Measurements from ENCODE around the gene ST6GALNAC3.

Gene ST6GALNAC3

DNA sequence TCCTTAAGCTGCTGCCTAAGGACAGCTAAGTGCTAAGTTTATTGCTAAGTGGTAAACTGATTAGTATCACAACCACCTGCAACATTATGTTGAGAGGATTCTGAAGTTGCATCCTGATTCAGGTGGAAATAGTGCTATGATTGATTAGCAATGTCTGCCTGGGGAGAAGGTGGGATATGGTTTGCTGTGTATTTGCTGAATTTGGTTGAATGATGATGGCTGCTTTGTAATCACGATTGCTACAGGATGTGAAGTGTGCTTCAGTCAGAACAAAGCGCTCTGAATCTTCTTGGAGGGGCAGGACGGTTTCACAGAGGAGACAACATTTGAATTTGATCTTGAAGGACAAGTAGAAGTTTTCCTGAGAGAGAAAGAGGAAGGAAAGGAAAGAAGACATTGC lies 226.0 kb downstream of the ST6GALNAC3 start:
- no peak for DNase-seq (ENCODE audit: extremely low spot score)
- ChIA-PET CTCF (interaction anchor here (0.7 kb wide), 1 partner anchor 392 kb away, joined by 4 read pairs; no protein-coding TSS in a partner anchor), POLR2A (no interaction called here)
- TF ChIP-seq ELF4 (IDR thresholded peaks at IDR 0.05) (no peak), HDGF (IDR thresholded peaks at IDR 0.05; ENCODE audit: borderline replicate concordance) (no peak), CTBP1 (IDR thresholded peaks at IDR 0.05; ENCODE audit: borderline replicate concordance) (no peak), BHLHE40 (IDR thresholded peaks at IDR 0.05; ENCODE audit: borderline replicate concordance) (no peak), NFRKB (IDR thresholded peaks at IDR 0.05) (no peak), ARNT (IDR thresholded peaks at IDR 0.05) (no peak), SP1 (IDR thresholded peaks at IDR 0.05) (no peak), SUZ12 (IDR thresholded peaks at IDR 0.05) (no peak), FOXM1 (IDR thresholded peaks at IDR 0.05; ENCODE audit: borderline replicate concordance) (no peak)

DNA sequence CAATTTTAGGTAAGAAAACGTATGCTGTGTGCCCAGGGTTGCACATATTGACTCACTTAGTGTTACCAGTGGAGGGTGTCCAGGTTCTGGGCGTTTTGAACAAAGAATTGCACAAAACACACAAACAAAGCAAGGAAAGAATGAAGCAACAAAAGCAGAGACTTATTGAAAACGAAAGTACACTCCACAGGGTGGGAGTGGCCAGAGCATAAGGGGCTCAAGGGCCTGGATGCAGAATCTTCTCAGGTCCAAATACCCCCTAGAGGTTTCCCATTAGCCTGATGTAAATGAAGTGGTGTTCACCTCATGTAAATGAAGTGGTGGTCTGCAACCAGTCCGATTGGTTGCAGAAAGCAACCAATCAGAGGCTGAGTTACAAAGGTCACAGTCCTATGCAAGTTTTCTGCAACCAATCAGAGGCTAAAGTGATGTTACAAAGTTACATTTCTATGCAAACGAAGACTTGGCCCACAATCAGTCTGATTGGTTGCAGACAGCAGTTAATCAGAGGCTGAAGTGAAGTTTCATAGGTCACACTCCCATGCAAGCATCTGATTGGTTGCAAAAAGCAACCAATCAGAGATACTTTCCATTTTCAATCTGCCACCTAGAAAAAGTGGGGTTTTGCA lies 228.3 kb downstream of the ST6GALNAC3 start:
- ChIA-PET POLR2A (no interaction called here), CTCF (no interaction called here)
- DNase-seq (ENCODE audit: extremely low spot score): no peak
- TF ChIP-seq, protein P1, sequence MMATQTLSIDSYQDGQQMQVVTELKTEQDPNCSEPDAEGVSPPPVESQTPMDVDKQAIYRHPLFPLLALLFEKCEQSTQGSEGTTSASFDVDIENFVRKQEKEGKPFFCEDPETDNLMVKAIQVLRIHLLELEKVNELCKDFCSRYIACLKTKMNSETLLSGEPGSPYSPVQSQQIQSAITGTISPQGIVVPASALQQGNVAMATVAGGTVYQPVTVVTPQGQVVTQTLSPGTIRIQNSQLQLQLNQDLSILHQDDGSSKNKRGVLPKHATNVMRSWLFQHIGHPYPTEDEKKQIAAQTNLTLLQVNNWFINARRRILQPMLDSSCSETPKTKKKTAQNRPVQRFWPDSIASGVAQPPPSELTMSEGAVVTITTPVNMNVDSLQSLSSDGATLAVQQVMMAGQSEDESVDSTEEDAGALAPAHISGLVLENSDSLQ (IDR thresholded peaks at IDR 0.05): 0 out of 2 replicates have a peak, but pooled peaks have one; percentile 46
- no peak for TF ChIP-seq FOXK2 (IDR thresholded peaks at IDR 0.05)

DNA sequence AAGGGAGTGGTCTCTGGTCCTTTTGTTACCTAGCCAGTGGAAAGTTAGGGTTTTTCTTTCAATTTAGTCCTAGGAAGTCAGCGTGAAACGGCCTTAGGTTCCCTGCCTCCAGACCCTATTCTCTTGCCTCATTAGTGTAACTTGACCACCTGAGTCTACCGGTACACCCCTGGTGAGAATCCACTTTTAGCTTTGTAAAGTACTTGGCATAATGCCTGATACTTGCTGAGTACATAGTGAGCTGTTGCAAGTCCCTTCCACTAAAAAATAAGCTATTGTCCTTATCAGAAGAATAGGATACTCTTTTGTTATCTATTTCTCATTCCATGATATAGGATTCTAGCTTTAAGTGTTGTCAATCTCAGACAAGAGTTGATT lies 228.8 kb downstream of the ST6GALNAC3 start:
- DNase-seq (ENCODE audit: extremely low spot score): no peak
- ChIA-PET POLR2A (no interaction called here), CTCF (no interaction called here)
- no peak for TF ChIP-seq LEF1 (IDR thresholded peaks at IDR 0.05; ENCODE audit: borderline replicate concordance)
- TF ChIP-seq, protein P1 (IDR thresholded peaks at IDR 0.05): no peak
- TF ChIP-seq L3MBTL2 (conservative IDR thresholded peaks at IDR 0.05): no peak
- no peak for TF ChIP-seq ELF4 (IDR thresholded peaks at IDR 0.05)
- no peak for TF ChIP-seq SP1 (IDR thresholded peaks at IDR 0.05)
- TF ChIP-seq BHLHE40 (IDR thresholded peaks at IDR 0.05; ENCODE audit: borderline replicate concordance): no peak
- TF ChIP-seq HDGF (IDR thresholded peaks at IDR 0.05; ENCODE audit: borderline replicate concordance): no peak
- TF ChIP-seq FOXA1 (IDR thresholded peaks at IDR 0.05): no peak
- TF ChIP-seq CTBP1 (IDR thresholded peaks at IDR 0.05; ENCODE audit: borderline replicate concordance): no peak
- no peak for TF ChIP-seq SUZ12 (IDR thresholded peaks at IDR 0.05)
- no peak for TF ChIP-seq NFRKB (IDR thresholded peaks at IDR 0.05)
- TF ChIP-seq ZNF384 (IDR thresholded peaks at IDR 0.05): no peak
- TF ChIP-seq ARNT (IDR thresholded peaks at IDR 0.05): no peak
- TF ChIP-seq FOXM1 (IDR thresholded peaks at IDR 0.05; ENCODE audit: borderline replicate concordance): no peak
- no peak for TF ChIP-seq FOXK2 (IDR thresholded peaks at IDR 0.05)
- no peak for TF ChIP-seq TARDBP (IDR thresholded peaks at IDR 0.05)

DNA sequence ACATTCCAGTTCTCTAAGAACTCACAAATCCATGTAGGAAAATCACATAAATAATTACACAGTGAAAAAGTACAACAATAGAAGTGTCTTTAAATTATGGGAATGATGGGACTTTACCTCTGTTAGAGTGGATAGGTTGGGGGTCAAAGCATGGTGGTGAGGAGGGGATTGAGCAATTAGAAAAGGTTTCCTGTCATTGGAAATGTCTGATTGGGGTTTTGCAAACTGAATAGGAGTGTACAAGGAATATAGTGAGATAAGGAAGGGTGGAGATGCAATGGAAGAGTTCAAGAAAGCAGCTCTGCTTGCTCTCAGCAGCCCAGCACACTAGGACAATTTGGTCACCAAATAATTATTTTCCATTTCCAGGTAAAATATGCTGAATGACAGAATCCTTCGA lies 238.8 kb downstream of the ST6GALNAC3 start:
- no peak for DNase-seq (ENCODE audit: extremely low spot score)
- CTCF ChIA-PET: no interaction called here
- POLR2A ChIA-PET: no interaction called here
- TF ChIP-seq HDGF (IDR thresholded peaks at IDR 0.05; ENCODE audit: borderline replicate concordance) (no peak), SUZ12 (IDR thresholded peaks at IDR 0.05) (no peak), ZNF384 (IDR thresholded peaks at IDR 0.05) (no peak), FOXA1 (IDR thresholded peaks at IDR 0.05) (no peak), SP1 (IDR thresholded peaks at IDR 0.05) (no peak), FOXM1 (IDR thresholded peaks at IDR 0.05; ENCODE audit: borderline replicate concordance) (no peak), L3MBTL2 (conservative IDR thresholded peaks at IDR 0.05) (no peak), TARDBP (IDR thresholded peaks at IDR 0.05) (no peak), CTBP1 (IDR thresholded peaks at IDR 0.05; ENCODE audit: borderline replicate concordance) (no peak), FOXK2 (IDR thresholded peaks at IDR 0.05) (no peak), ARNT (IDR thresholded peaks at IDR 0.05) (no peak), ELF4 (IDR thresholded peaks at IDR 0.05) (no peak), NFRKB (IDR thresholded peaks at IDR 0.05) (no peak), BHLHE40 (IDR thresholded peaks at IDR 0.05; ENCODE audit: borderline replicate concordance) (no peak), LEF1 (IDR thresholded peaks at IDR 0.05; ENCODE audit: borderline replicate concordance) (no peak)
- TF ChIP-seq, protein P1 (IDR thresholded peaks at IDR 0.05): no peak

DNA sequence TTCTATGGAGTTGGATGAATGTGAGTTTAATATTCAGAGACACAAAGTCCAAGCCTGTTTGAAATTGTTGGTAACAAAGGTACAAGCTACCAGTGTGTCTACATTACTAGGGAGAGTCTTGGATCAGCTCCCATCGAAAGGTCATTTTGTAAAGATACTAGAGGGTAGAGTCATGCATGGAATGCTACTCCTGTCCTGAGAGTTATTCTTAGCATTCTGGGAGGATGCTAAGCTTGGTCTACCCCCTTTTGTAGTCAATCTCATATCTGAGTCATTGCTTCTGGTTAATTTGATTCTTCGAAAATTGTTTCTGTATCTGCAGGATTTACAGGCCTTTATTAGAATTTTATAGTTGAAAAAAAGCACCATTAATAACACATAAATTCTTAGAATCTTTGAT lies 240.2 kb downstream of the ST6GALNAC3 start:
- no peak for TF ChIP-seq FOXM1 (IDR thresholded peaks at IDR 0.05; ENCODE audit: borderline replicate concordance)
- TF ChIP-seq L3MBTL2 (conservative IDR thresholded peaks at IDR 0.05): no peak
- no peak for TF ChIP-seq FOXK2 (IDR thresholded peaks at IDR 0.05)
- no peak for TF ChIP-seq NFRKB (IDR thresholded peaks at IDR 0.05)
- TF ChIP-seq ZNF384 (IDR thresholded peaks at IDR 0.05): no peak
- TF ChIP-seq LEF1 (IDR thresholded peaks at IDR 0.05; ENCODE audit: borderline replicate concordance): no peak
- no peak for TF ChIP-seq CTBP1 (IDR thresholded peaks at IDR 0.05; ENCODE audit: borderline replicate concordance)
- TF ChIP-seq TARDBP (IDR thresholded peaks at IDR 0.05): no peak
- TF ChIP-seq HDGF (IDR thresholded peaks at IDR 0.05; ENCODE audit: borderline replicate concordance): no peak
- TF ChIP-seq ELF4 (IDR thresholded peaks at IDR 0.05): no peak
- no peak for TF ChIP-seq ARNT (IDR thresholded peaks at IDR 0.05)
- no peak for TF ChIP-seq SUZ12 (IDR thresholded peaks at IDR 0.05)
- no peak for TF ChIP-seq BHLHE40 (IDR thresholded peaks at IDR 0.05; ENCODE audit: borderline replicate concordance)
- no peak for TF ChIP-seq SP1 (IDR thresholded peaks at IDR 0.05)
- TF ChIP-seq, protein P1 (IDR thresholded peaks at IDR 0.05): no peak
- TF ChIP-seq FOXA1 (IDR thresholded peaks at IDR 0.05): no peak
- DNase-seq (ENCODE audit: extremely low spot score): no peak
- CTCF ChIA-PET: interaction anchor here (0.9 kb wide), 1 partner anchor 160 kb away, joined by 3 read pairs; no protein-coding TSS in a partner anchor
- POLR2A ChIA-PET: no interaction called here

All from HEK293T (cell line).